B cell (primary cell): Measurements from ENCODE around the gene IRX4. TPM values are rescaled to one million over a fixed set of nuclear protein-coding genes. Genes with fewer than 3 reads are reported as not detected.

Source experiments
- ATAC-seq: fragments of 200-7000 bp; cut with Tn5 transposase; one replicate; pipeline ENCODE4 v1.10.0; 2021; ENCODE audit warnings: low read depth, mild to moderate bottlenecking, moderate number of reproducible peaks, moderate library complexity
- CTCF ChIA-PET: fragments of 350-600 bp; sonication (Branson Sonifier 250); formaldehyde crosslinking; loops from one replicate; lab custom pipeline; 2021; ENCODE audit warnings: antibody characterized with exemption, inconsistent platforms; lab: Charles Lee
- POLR2A ChIA-PET: fragments of 350-600 bp; sonication (Branson Sonifier 250); formaldehyde crosslinking; loops from one replicate; lab custom pipeline; 2021; ENCODE audit warnings: antibody characterized with exemption; lab: Charles Lee
- DNase-seq: peaks from one replicate; pipeline ENCODE4 v3.0.0; 2013
- H2AFZ ChIP-seq: 2 replicates; pipeline ENCODE4 v1.6.1; 2012; ENCODE audit warnings: mild to moderate bottlenecking, low read depth, low read length; ENCODE audit not compliant: insufficient read depth, poor library complexity, severe bottlenecking
- H3K27ac ChIP-seq, 2 donors: 1 replicate in 1 of 2; 2 replicates in 1 of 2; pipeline ENCODE4 v1.5.1; 2012 to 2013; ENCODE audit warnings: low read length in 2 of 2, mild to moderate bottlenecking in 2 of 2, moderate library complexity in 1 of 2
- H3K27me3 ChIP-seq, 4 experiments: fragments of 200-600 bp in 1 of 4; sonication (generic) in 1 of 4; replicated peaks in 1 of 4; 1 replicate in 2 of 4; 2 replicates in 2 of 4; pipeline versions ENCODE4 v1.6.1 to v1.7.0; 2013 to 2016; ENCODE audit warnings: low read length in 3 of 4, mild to moderate bottlenecking in 2 of 4, mixed read lengths in 1 of 4, moderate library complexity in 1 of 4; ENCODE audit not compliant: insufficient read depth in 4 of 4, control insufficient read depth in 3 of 4; ENCODE audit errors: control extremely low read depth in 1 of 4
- H3K36me3 ChIP-seq, 2 experiments: replicated peaks in 1 of 2; 1 replicate in 1 of 2; 2 replicates in 1 of 2; pipeline versions ENCODE4 v1.6.1 to v1.7.1; 2013; ENCODE audit warnings: low read length in 1 of 2; ENCODE audit not compliant: insufficient read depth in 2 of 2, control insufficient read depth in 1 of 2; ENCODE audit errors: control extremely low read depth in 1 of 2, extremely low read depth in 1 of 2
- H3K4me1 ChIP-seq, 2 donors: fragments of 200-600 bp in 1 of 2; sonication (generic) in 1 of 2; 1 replicate in 1 of 2; 2 replicates in 1 of 2; pipeline versions ENCODE4 v1.5.1 to v1.6.1; 2013 to 2017; ENCODE audit warnings: low read length in 2 of 2; ENCODE audit not compliant: control insufficient read depth in 2 of 2, insufficient read depth in 2 of 2
- H3K4me2 ChIP-seq: replicated peaks from 2 replicates; pipeline ENCODE3; 2012; ENCODE audit warnings: mild to moderate bottlenecking, low read depth, low read length; ENCODE audit not compliant: poor library complexity, severe bottlenecking
- H3K4me3 ChIP-seq, 5 experiments: fragments of 200-600 bp in 1 of 5; sonication (generic) in 1 of 5; 1 replicate in 3 of 5; 2 replicates in 2 of 5; pipeline versions ENCODE4 v1.5.1 to v1.7.0; 2011 to 2016; ENCODE audit warnings: low read length in 4 of 5, mild to moderate bottlenecking in 4 of 5, low read depth in 2 of 5, control low read depth in 1 of 5, moderate library complexity in 1 of 5; ENCODE audit not compliant: insufficient read depth in 1 of 5; ENCODE audit errors: control extremely low read depth in 1 of 5, extremely low read depth in 1 of 5
- H3K79me2 ChIP-seq: fragments of 200-600 bp; sonication (generic); one replicate; pipeline ENCODE4 v1.6.0; 2016; ENCODE audit warnings: low read length; ENCODE audit not compliant: control insufficient read depth, insufficient read depth
- H3K9ac ChIP-seq: fragments of 200-600 bp; sonication (generic); 2 replicates; pipeline ENCODE4 v1.6.1; 2017; ENCODE audit warnings: mild to moderate bottlenecking, low read length, moderate library complexity
- H3K9me3 ChIP-seq, 3 donors: one replicate each; pipeline versions ENCODE4 v1.6.1 to v1.7.1; 2013; ENCODE audit warnings: low read length in 2 of 3; ENCODE audit not compliant: control insufficient read depth in 2 of 3, insufficient read depth in 1 of 3; ENCODE audit errors: control extremely low read depth in 1 of 3
- H4K20me1 ChIP-seq: 2 replicates; pipeline ENCODE4 v1.6.0; 2012; ENCODE audit warnings: mild to moderate bottlenecking, low read length; ENCODE audit not compliant: insufficient read depth, control insufficient read depth, poor library complexity, severe bottlenecking
- H3K27ac Mint-ChIP-seq: one replicate; pipeline ENCODE4 v1.8.0; 2021; ENCODE audit warnings: mixed read lengths
- H3K27me3 Mint-ChIP-seq: one replicate; pipeline ENCODE4 v1.8.0; 2021; ENCODE audit warnings: mixed read lengths
- H3K4me1 Mint-ChIP-seq: one replicate; pipeline ENCODE4 v1.8.0; 2021; ENCODE audit warnings: mixed read lengths
- H3K4me3 Mint-ChIP-seq: one replicate; pipeline ENCODE4 v1.8.0; 2021; ENCODE audit warnings: mixed read lengths
- H3K9me3 Mint-ChIP-seq: one replicate; pipeline ENCODE4 v1.8.0; 2022; ENCODE audit warnings: mixed read lengths; ENCODE audit not compliant: insufficient read depth
- CTCF ChIP-seq: fragments of 200-600 bp; IDR thresholded peaks from one replicate; pipeline ENCODE4 v1.8.0; 2022; ENCODE audit warnings: antibody characterized with exemption, mild to moderate bottlenecking
- EZH2 ChIP-seq: IDR thresholded peaks from 2 replicates; pipeline ENCODE4 v1.6.1; 2012; ENCODE audit warnings: borderline replicate concordance, low read depth, mild to moderate bottlenecking, moderate library complexity, low read length; ENCODE audit not compliant: insufficient read depth, poor library complexity, severe bottlenecking
- WGBS: methylation state at CpG from one replicate; pipeline ENCODE4 v1.1.5; 2013; ENCODE audit warnings: missing lambda C conversion rate; ENCODE audit not compliant: insufficient coverage; 5-methylcytosine and 5-hydroxymethylcytosine counted together
- intact Hi-C: fragments of 100-400 bp; cut with micrococcal nuclease; formaldehyde crosslinking; loops from one replicate; pipeline ENCODE4 v1.10.0; 2022
- polyA plus RNA-seq: library from polyadenylated mRNA; depleted of rRNA; stranded (reverse); fragments of >200 nt; gene quantifications from 2 replicates; pipeline ENCODE4 v1.2.3, GENCODE V29; 2012
- total RNA-seq, 2 donors: library from RNA; stranded (reverse); fragments of 120-200 nt in 1 of 2; gene quantifications; 1 replicate in 1 of 2; 2 replicates in 1 of 2; pipeline versions ENCODE4 v1.2.3 to v1.2.4, GENCODE V29; 2013 to 2022

Gene IRX4
- total and polyA plus RNA-seq, 2 donors (not counting 1 experiment from before 2014, with no cell fraction given), result not detected

- intact Hi-C loops, result no loop called here
- Histone ChIP-seq H3K4me2 (no peak overlapping the region), H3K4me1 (no peaks in the 10 kb centered on the region), H3K9me3 (peaks cover 0 to 22% (median 0%) of the 10 kb centered on the region in 3 donors), H3K27ac (no peak overlapping the region), H4K20me1 (no peaks in the 10 kb centered on the region), H3K36me3 (no peaks in the 10 kb centered on the region), H3K79me2 (no peaks in the 10 kb centered on the region), H3K4me3 (no peak overlapping the region), H2AFZ (no peak overlapping the region), H3K27me3 (peaks cover 0 to 13% (median 3%) of the 10 kb centered on the region in 4 experiments), H3K9ac (no peak overlapping the region)
- Mint-ChIP-seq H3K4me3 (no peak overlapping the region), H3K27ac (no peak overlapping the region), H3K27me3 (peaks cover 41% of the 10 kb centered on the region), H3K9me3 (peaks cover 4% of the 10 kb centered on the region), H3K4me1 (no peaks in the 10 kb centered on the region)
- CTCF ChIA-PET, result no interaction called here
- ATAC-seq (no peak), DNase-seq (no peak)
- WGBS, result 95% methylated on average over 3 of the region's 5 CpGs
- POLR2A ChIA-PET, result no interaction called here
- TF ChIP-seq CTCF (no peak), EZH2 (no peak)
These were observed 19.3 kb upstream of the IRX4 start for GRCh38 chr5:1901983-1902382.

- CTCF ChIA-PET, result no interaction called here
- H2AFZ ChIP-seq, result no peak overlapping the region
- H3K4me2 ChIP-seq, result no peak overlapping the region
- no peak for DNase-seq
- peaks cover 0 to 15% (median 3%) of the 10 kb centered on the region in 4 experiments for H3K27me3 ChIP-seq
- no peaks in the 10 kb centered on the region for H4K20me1 ChIP-seq
- intact Hi-C loops, result no loop called here
- no peaks in the 10 kb centered on the region for H3K36me3 ChIP-seq
- ATAC-seq, result no peak
- no peaks in the 10 kb centered on the region for H3K79me2 ChIP-seq
- Mint-ChIP-seq H3K27me3 (peaks cover 46% of the 10 kb centered on the region), H3K27ac (no peak overlapping the region), H3K9me3 (peaks cover 4% of the 10 kb centered on the region), H3K4me1 (no peaks in the 10 kb centered on the region), H3K4me3 (no peak overlapping the region)
- 83% methylated on average over 1 of the region's 5 CpGs for WGBS
- H3K9me3 ChIP-seq, result peaks cover 0 to 22% (median 0%) of the 10 kb centered on the region in 3 donors
- POLR2A ChIA-PET, result no interaction called here
- TF ChIP-seq EZH2 (no peak), CTCF (no peak)
- H3K27ac ChIP-seq, result no peak overlapping the region
- H3K9ac ChIP-seq, result no peak overlapping the region
- no peaks in the 10 kb centered on the region for H3K4me1 ChIP-seq
- no peak overlapping the region for H3K4me3 ChIP-seq
These were observed 18.3 kb upstream of the IRX4 start for GRCh38 chr5:1901061-1901460.
